ENCODE data around the gene SIDT2. TPM values are rescaled to one million over a fixed set of nuclear protein-coding genes. Genes with fewer than 3 reads are reported as not detected.

Gene SIDT2
- total and polyA plus RNA-seq, 3 donors from 2014 or later = 69.5 to 129 (median 93.8) TPM

- peak; percentile 11 for DNase-seq
- H3K27me3 ChIP-seq = no peaks in the 10 kb centered on the region
- peaks cover 35% of the 10 kb centered on the region for H3K4me1 ChIP-seq
- no peaks in the 10 kb centered on the region for H3K9me3 ChIP-seq
- 66 to 100% methylated on average over 1 of the region's 1 CpG for WGBS, 2 donors
- intact Hi-C loops (cut with DNase I; ENCODE audit: low total_unique reads) = no loop called here
- H3K4me3 ChIP-seq = no peak overlapping the region
- no peak for TF ChIP-seq POLR2A (IDR thresholded peaks at IDR 0.05)
- no peak for TF ChIP-seq CTCF (IDR thresholded peaks at IDR 0.05)
- no peaks in the 10 kb centered on the region for H3K36me3 ChIP-seq (ENCODE audit: low read depth, missing control alignments)
- no peak overlapping the region for H3K27ac ChIP-seq
These were observed 2.4 kb upstream of the SIDT2 start for GRCh38 chr11:117176186-117176585.

GRCh38 chr11:117177534-117178209, 871 bp upstream of the SIDT2 start:
- H3K4me3 ChIP-seq = peak overlapping the region; percentile 97 to 99
- H3K27me3 ChIP-seq = no peaks in the 10 kb centered on the region
- intact Hi-C loops (cut with DNase I; ENCODE audit: low total_unique reads) = no loop called here
- H3K4me1 ChIP-seq = peaks cover 24% of the 10 kb centered on the region
- peak overlapping the region; percentile 8 to 98 for H3K27ac ChIP-seq
- TF ChIP-seq POLR2A (IDR thresholded peaks at IDR 0.05) (no peak), CTCF (IDR thresholded peaks at IDR 0.05) (no peak)
- 74 to 86% methylated on average over 10 of the region's 10 CpGs for WGBS, 2 donors
- H3K36me3 ChIP-seq (ENCODE audit: low read depth, missing control alignments) = no peaks in the 10 kb centered on the region
- peak; percentile 12 for DNase-seq
- no peaks in the 10 kb centered on the region for H3K9me3 ChIP-seq

- Histone ChIP-seq H3K9me3 (no peaks in the 10 kb centered on the region), H3K27me3 (no peaks in the 10 kb centered on the region), H3K4me1 (peaks cover 18% of the 10 kb centered on the region), H3K4me3 (peak overlapping the region; percentile 97 to 99), H3K36me3 (ENCODE audit: low read depth, missing control alignments) (no peaks in the 10 kb centered on the region), H3K27ac (peak overlapping the region; percentile 94 to 98)
- peak; percentile 44 for DNase-seq
- 1% methylated on average over 18 to 33 of the region's 39 CpGs for WGBS, 2 donors
- TF ChIP-seq CTCF (IDR thresholded peaks at IDR 0.05) (no peak), POLR2A (IDR thresholded peaks at IDR 0.05) (no peak)
- intact Hi-C loops (cut with DNase I; ENCODE audit: low total_unique reads) = no loop called here
These were observed 781 bp downstream of the SIDT2 start for GRCh38 chr11:117179048-117179999.

- peaks cover 18% of the 10 kb centered on the region for H3K4me1 ChIP-seq
- peak overlapping the region; percentile 97 to 99 for H3K4me3 ChIP-seq
- no peaks in the 10 kb centered on the region for H3K36me3 ChIP-seq (ENCODE audit: low read depth, missing control alignments)
- peak; percentile 16 for DNase-seq
- WGBS, 2 donors = 16 to 31% methylated on average over 4 of the region's 4 CpGs
- intact Hi-C loops (cut with DNase I; ENCODE audit: low total_unique reads) = no loop called here
- no peak for TF ChIP-seq CTCF (IDR thresholded peaks at IDR 0.05)
- no peak for TF ChIP-seq POLR2A (IDR thresholded peaks at IDR 0.05)
- peak overlapping the region; percentile 94 to 98 for H3K27ac ChIP-seq
- no peaks in the 10 kb centered on the region for H3K27me3 ChIP-seq
- no peaks in the 10 kb centered on the region for H3K9me3 ChIP-seq
These were observed 1.5 kb downstream of the SIDT2 start for GRCh38 chr11:117180020-117180419.

All from testis (tissue), 3 donors.